ENCODE measurements around the gene RASA4B.
"Not testable (repeated sequence)": the region's sequence is repeated elsewhere in the genome, so short reads cannot be mapped to it uniquely, and the experiment has no call there.

The RASA4B gene

GRCh38 chr7:102510575-102510974 lies 7.0 kb downstream of the RASA4B start:
- not testable (repeated sequence) for DNase-seq

- not testable (repeated sequence) for DNase-seq
Measured at GRCh38 chr7:102507410-102508088, 10.0 kb downstream of the RASA4B start.

- DNase-seq: not testable (repeated sequence)
Measured at GRCh38 chr7:102505298-102506185, 12.0 kb downstream of the RASA4B start.

GRCh38 chr7:102503141-102503540 lies 14.4 kb downstream of the RASA4B start:
- not testable (repeated sequence) for DNase-seq

- not testable (repeated sequence) for DNase-seq
Measured at GRCh38 chr7:102498321-102498720, 19.3 kb downstream of the RASA4B start.

GRCh38 chr7:102497308-102497707 lies 20.3 kb downstream of the RASA4B start:
- DNase-seq: not testable (repeated sequence)

GRCh38 chr7:102496861-102497260 lies 20.7 kb downstream of the RASA4B start:
- not testable (repeated sequence) for DNase-seq

- not testable (repeated sequence) for DNase-seq
Measured at GRCh38 chr7:102494473-102495149, 23.0 kb downstream of the RASA4B start.

- peak; percentile 40 for DNase-seq
Measured at GRCh38 chr7:102494026-102494425, 23.6 kb downstream of the RASA4B start.

- DNase-seq: not testable (repeated sequence)
Measured at GRCh38 chr7:102493220-102493935, 24.2 kb downstream of the RASA4B start.

- DNase-seq: peak; percentile 55
Measured at GRCh38 chr7:102490529-102491075, 27.0 kb downstream of the RASA4B start.

- DNase-seq: not testable (repeated sequence)
Measured at GRCh38 chr7:102484317-102484716, 33.3 kb downstream of the RASA4B start.

GRCh38 chr7:102481962-102482361 lies 35.6 kb downstream of the RASA4B start:
- DNase-seq: not testable (repeated sequence)

GRCh38 chr7:102479982-102480637 lies 37.5 kb downstream of the RASA4B start:
- DNase-seq: peak; percentile 52

GRCh38 chr7:102479209-102479584 lies 38.4 kb downstream of the RASA4B start:
- DNase-seq: not testable (repeated sequence)

GRCh38 chr7:102478314-102479208 lies 39.0 kb downstream of the RASA4B start, which contains the start of gene POLR2J:
POLR2J (minus strand) TSS chr7:102478922; CDS start chr7:102478860, 62 bp downstream.
- peak; percentile 97 for DNase-seq

GRCh38 chr7:102474736-102475435 lies 42.7 kb downstream of the RASA4B start:
- not testable (repeated sequence) for DNase-seq

GRCh38 chr7:102474116-102474515 lies 43.5 kb downstream of the RASA4B start:
- not testable (repeated sequence) for DNase-seq

- no peak for DNase-seq
Measured at GRCh38 chr7:102473271-102473991, 44.1 kb downstream of the RASA4B start.
